ENCODE data around the gene COL6A3. TPM values are rescaled to one million over a fixed set of nuclear protein-coding genes. Genes with fewer than 3 reads are reported as not detected.
"Not testable (repeated sequence)": the region's sequence is repeated elsewhere in the genome, so short reads cannot be mapped to it uniquely, and the experiment has no call there.

The COL6A3 gene
- total RNA-seq, 1 donor from 2014 or later: 28.7 TPM

- H3K4me1 Mint-ChIP-seq; intact Hi-C loops (cut with micrococcal nuclease); H3K36me3 Mint-ChIP-seq (ENCODE audit: low read depth); DNase-seq; H3K27ac Mint-ChIP-seq; H3K4me3 Mint-ChIP-seq; H3K27me3 Mint-ChIP-seq: not testable (repeated sequence)
- peaks cover 19% of the 10 kb centered on the region for H3K9me3 Mint-ChIP-seq
Observed at GRCh38 chr2:237303244-237303643, 110.7 kb downstream of the COL6A3 start.

- H3K36me3 Mint-ChIP-seq (ENCODE audit: low read depth): no peaks in the 10 kb centered on the region
- DNase-seq: no peak
- peaks cover 19% of the 10 kb centered on the region for H3K9me3 Mint-ChIP-seq
- no peak overlapping the region for H3K4me3 Mint-ChIP-seq
- no peaks in the 10 kb centered on the region for H3K4me1 Mint-ChIP-seq
- no peak overlapping the region for H3K27ac Mint-ChIP-seq
- H3K27me3 Mint-ChIP-seq: peaks cover 5% of the 10 kb centered on the region
- intact Hi-C loops (cut with micrococcal nuclease): no loop called here
Observed at GRCh38 chr2:237301595-237301994, 112.4 kb downstream of the COL6A3 start.

- Mint-ChIP-seq H3K4me1 (no peaks in the 10 kb centered on the region), H3K36me3 (ENCODE audit: low read depth) (no peaks in the 10 kb centered on the region), H3K27ac (no peak overlapping the region), H3K9me3 (peaks cover 19% of the 10 kb centered on the region), H3K4me3 (no peak overlapping the region), H3K27me3 (peaks cover 5% of the 10 kb centered on the region)
- intact Hi-C loops (cut with micrococcal nuclease): no loop called here
- DNase-seq: no peak
Observed at GRCh38 chr2:237300739-237301138, 113.2 kb downstream of the COL6A3 start.

GRCh38 chr2:237299906-237300305 lies 114.1 kb downstream of the COL6A3 start:
- Mint-ChIP-seq H3K27ac (no peak overlapping the region), H3K4me1 (no peaks in the 10 kb centered on the region), H3K4me3 (no peak overlapping the region), H3K9me3 (peaks cover 14% of the 10 kb centered on the region), H3K27me3 (peaks cover 5% of the 10 kb centered on the region), H3K36me3 (ENCODE audit: low read depth) (no peaks in the 10 kb centered on the region)
- intact Hi-C loops (cut with micrococcal nuclease): loop anchor here (10.0 kb wide), 1 partner anchor 175 kb away; no protein-coding TSS in a partner anchor
- no peak for DNase-seq

GRCh38 chr2:237298151-237299118 lies 115.5 kb downstream of the COL6A3 start:
- Mint-ChIP-seq H3K27ac (no peak overlapping the region), H3K27me3 (peaks cover 8% of the 10 kb centered on the region), H3K4me3 (no peak overlapping the region), H3K9me3 (peaks cover 7% of the 10 kb centered on the region), H3K4me1 (no peaks in the 10 kb centered on the region), H3K36me3 (ENCODE audit: low read depth) (no peaks in the 10 kb centered on the region)
- intact Hi-C loops (cut with micrococcal nuclease): loop anchor here (10.0 kb wide), 1 partner anchor 176 kb away; no protein-coding TSS in a partner anchor
- no peak for DNase-seq

GRCh38 chr2:237297421-237298150 lies 116.4 kb downstream of the COL6A3 start:
- H3K4me1 Mint-ChIP-seq: no peaks in the 10 kb centered on the region
- H3K27ac Mint-ChIP-seq: no peak overlapping the region
- H3K27me3 Mint-ChIP-seq: peaks cover 8% of the 10 kb centered on the region
- H3K4me3 Mint-ChIP-seq: no peak overlapping the region
- DNase-seq: no peak
- intact Hi-C loops (cut with micrococcal nuclease): loop anchor here (10.0 kb wide), 1 partner anchor 177 kb away; no protein-coding TSS in a partner anchor
- H3K9me3 Mint-ChIP-seq: peaks cover 7% of the 10 kb centered on the region
- no peaks in the 10 kb centered on the region for H3K36me3 Mint-ChIP-seq (ENCODE audit: low read depth)

- Mint-ChIP-seq H3K27me3 (peaks cover 8% of the 10 kb centered on the region), H3K9me3 (peaks cover 7% of the 10 kb centered on the region), H3K36me3 (ENCODE audit: low read depth) (no peaks in the 10 kb centered on the region), H3K4me1 (no peaks in the 10 kb centered on the region), H3K4me3 (no peak overlapping the region), H3K27ac (no peak overlapping the region)
- no peak for DNase-seq
- intact Hi-C loops (cut with micrococcal nuclease): loop anchor here (10.0 kb wide), 1 partner anchor 178 kb away; no protein-coding TSS in a partner anchor
Observed at GRCh38 chr2:237296756-237297155, 117.2 kb downstream of the COL6A3 start.

GRCh38 chr2:237295889-237296480 lies 118.0 kb downstream of the COL6A3 start:
- Mint-ChIP-seq H3K4me3 (no peak overlapping the region), H3K27me3 (peaks cover 16% of the 10 kb centered on the region), H3K4me1 (peaks cover 4% of the 10 kb centered on the region), H3K9me3 (no peaks in the 10 kb centered on the region), H3K36me3 (ENCODE audit: low read depth) (no peaks in the 10 kb centered on the region), H3K27ac (no peak overlapping the region)
- DNase-seq: no peak
- intact Hi-C loops (cut with micrococcal nuclease): loop anchor here (10.0 kb wide), 1 partner anchor 179 kb away; no protein-coding TSS in a partner anchor

- H3K4me1 Mint-ChIP-seq: peaks cover 4% of the 10 kb centered on the region
- no peak overlapping the region for H3K27ac Mint-ChIP-seq
- no peaks in the 10 kb centered on the region for H3K36me3 Mint-ChIP-seq (ENCODE audit: low read depth)
- H3K4me3 Mint-ChIP-seq: no peak overlapping the region
- H3K27me3 Mint-ChIP-seq: peaks cover 23% of the 10 kb centered on the region
- intact Hi-C loops (cut with micrococcal nuclease): loop anchor here (10.0 kb wide), 1 partner anchor 180 kb away; no protein-coding TSS in a partner anchor
- DNase-seq: no peak
- no peaks in the 10 kb centered on the region for H3K9me3 Mint-ChIP-seq
Observed at GRCh38 chr2:237294460-237294859, 119.5 kb downstream of the COL6A3 start.

- intact Hi-C loops (cut with micrococcal nuclease): loop anchor here (10.0 kb wide), 1 partner anchor 181 kb away; no protein-coding TSS in a partner anchor
Observed at GRCh38 chr2:237293978-237294377, 120.0 kb downstream of the COL6A3 start.

GRCh38 chr2:237291138-237291792 lies 122.7 kb downstream of the COL6A3 start:
- Mint-ChIP-seq H3K4me3 (peak overlapping the region; percentile 16), H3K36me3 (ENCODE audit: low read depth) (no peaks in the 10 kb centered on the region), H3K27me3 (peaks cover 27% of the 10 kb centered on the region), H3K4me1 (peaks cover 4% of the 10 kb centered on the region), H3K27ac (peak overlapping the region; percentile 60), H3K9me3 (no peaks in the 10 kb centered on the region)
- DNase-seq: peak; percentile 58
- intact Hi-C loops (cut with micrococcal nuclease): loop anchor here (10.0 kb wide), 1 partner anchor 184 kb away; no protein-coding TSS in a partner anchor

More at GRCh38 chr2:237293978-237294377, 120.0 kb downstream of the COL6A3 start:
- Mint-ChIP-seq H3K4me3 (no peak overlapping the region), H3K27me3 (peaks cover 23% of the 10 kb centered on the region), H3K27ac (no peak overlapping the region), H3K4me1 (peaks cover 4% of the 10 kb centered on the region), H3K36me3 (ENCODE audit: low read depth) (no peaks in the 10 kb centered on the region), H3K9me3 (no peaks in the 10 kb centered on the region)
- DNase-seq: no peak

- no peak overlapping the region for H3K4me3 Mint-ChIP-seq
- peaks cover 27% of the 10 kb centered on the region for H3K27me3 Mint-ChIP-seq
- H3K4me1 Mint-ChIP-seq: peaks cover 4% of the 10 kb centered on the region
- DNase-seq: no peak
- H3K9me3 Mint-ChIP-seq: no peaks in the 10 kb centered on the region
- H3K36me3 Mint-ChIP-seq (ENCODE audit: low read depth): no peaks in the 10 kb centered on the region
- no peak overlapping the region for H3K27ac Mint-ChIP-seq
- intact Hi-C loops (cut with micrococcal nuclease): loop anchor here (10.0 kb wide), 1 partner anchor 185 kb away; no protein-coding TSS in a partner anchor
Observed at GRCh38 chr2:237290261-237290660, 123.7 kb downstream of the COL6A3 start.

GRCh38 chr2:237289139-237289538 lies 124.8 kb downstream of the COL6A3 start:
- H3K4me1 Mint-ChIP-seq: peaks cover 4% of the 10 kb centered on the region
- H3K4me3 Mint-ChIP-seq: no peak overlapping the region
- peaks cover 25% of the 10 kb centered on the region for H3K27me3 Mint-ChIP-seq
- no peaks in the 10 kb centered on the region for H3K9me3 Mint-ChIP-seq
- no peak overlapping the region for H3K27ac Mint-ChIP-seq
- no peaks in the 10 kb centered on the region for H3K36me3 Mint-ChIP-seq (ENCODE audit: low read depth)
- intact Hi-C loops (cut with micrococcal nuclease): no loop called here
- DNase-seq: no peak
